Activated T-cell treated with anti-CD3 and anti-CD28 coated beads, Interleukin-2, amount 50 U/mL, for 48 hours (primary cell): ENCODE data around the gene TMEM238L.
"Not testable (repeated sequence)": the region's sequence is repeated elsewhere in the genome, so short reads cannot be mapped to it uniquely, and the experiment has no call there.

Experiments
- DNase-seq, 2 experiments: peaks; one replicate each; pipeline ENCODE4 v3.0.0-alpha.2; 2020

The TMEM238L gene

GRCh38 chr17:10803830-10804475 lies at the start of gene TMEM238L:
Gene TMEM238L, minus strand, starts transcription at chr17:10804099. Its CDS starts 136 bp downstream, at chr17:10803963.
- no peak for DNase-seq

GRCh38 chr17:10846636-10847035 lies 42.7 kb upstream of the TMEM238L start:
- not testable (repeated sequence) for DNase-seq

GRCh38 chr17:10845388-10845751 lies 41.5 kb upstream of the TMEM238L start:
- DNase-seq, result no peak

- DNase-seq, result peak; percentile 75 to 80
Observed at GRCh38 chr17:10844621-10845387, 40.9 kb upstream of the TMEM238L start.

- peak; percentile 23 to 37 for DNase-seq
Observed at GRCh38 chr17:10843811-10844210, 39.9 kb upstream of the TMEM238L start.

- no peak for DNase-seq
Observed at GRCh38 chr17:10842658-10843057, 38.8 kb upstream of the TMEM238L start.

GRCh38 chr17:10838682-10839081 lies 34.8 kb upstream of the TMEM238L start:
- no peak for DNase-seq

- DNase-seq, result no peak
Observed at GRCh38 chr17:10837921-10838320, 34.0 kb upstream of the TMEM238L start, which contains the start of gene PIRT. Gene PIRT, minus strand, starts transcription at chr17:10838087. Its CDS starts 12,442 bp downstream, at chr17:10825645.

- no peak for DNase-seq
Observed at GRCh38 chr17:10836966-10837590, 33.2 kb upstream of the TMEM238L start.

GRCh38 chr17:10836145-10836544 lies 32.2 kb upstream of the TMEM238L start:
- no peak for DNase-seq

- no peak for DNase-seq
Observed at GRCh38 chr17:10831696-10832095, 27.8 kb upstream of the TMEM238L start.

- no peak for DNase-seq
Observed at GRCh38 chr17:10827898-10828552, 24.1 kb upstream of the TMEM238L start.

GRCh38 chr17:10824874-10825273 lies 21.0 kb upstream of the TMEM238L start:
- DNase-seq, result no peak

GRCh38 chr17:10821770-10822169 lies 17.9 kb upstream of the TMEM238L start:
- no peak for DNase-seq

- no peak for DNase-seq
Observed at GRCh38 chr17:10821054-10821453, 17.2 kb upstream of the TMEM238L start.

- no peak for DNase-seq
Observed at GRCh38 chr17:10815319-10815718, 11.4 kb upstream of the TMEM238L start.

- no peak for DNase-seq
Observed at GRCh38 chr17:10814075-10814474, 10.2 kb upstream of the TMEM238L start.

GRCh38 chr17:10812674-10813073 lies 8.8 kb upstream of the TMEM238L start:
- DNase-seq, result no peak

- DNase-seq, result no peak
Observed at GRCh38 chr17:10809605-10810004, 5.7 kb upstream of the TMEM238L start.

GRCh38 chr17:10807704-10808128 lies 3.8 kb upstream of the TMEM238L start:
- DNase-seq, result no peak

GRCh38 chr17:10806545-10807262 lies 2.8 kb upstream of the TMEM238L start:
- no peak for DNase-seq

- DNase-seq, result no peak
Observed at GRCh38 chr17:10805911-10806310, 2.0 kb upstream of the TMEM238L start.

- no peak for DNase-seq
Observed at GRCh38 chr17:10804546-10804945, 647 bp upstream of the TMEM238L start.
